HG02973 (cell line): ENCODE data around the gene BLTP3A.
"Not testable (repeated sequence)": the region's sequence is repeated elsewhere in the genome, so short reads cannot be mapped to it uniquely, and the experiment has no call there.

Source experiments
- ATAC-seq: cut with Tn5 transposase; IDR thresholded peaks from one replicate; pipeline ENCODE4 v1.9.1; 2021; ENCODE audit warnings: moderate library complexity; ENCODE audit not compliant: unreplicated experiment

BLTP3A gene

DNA sequence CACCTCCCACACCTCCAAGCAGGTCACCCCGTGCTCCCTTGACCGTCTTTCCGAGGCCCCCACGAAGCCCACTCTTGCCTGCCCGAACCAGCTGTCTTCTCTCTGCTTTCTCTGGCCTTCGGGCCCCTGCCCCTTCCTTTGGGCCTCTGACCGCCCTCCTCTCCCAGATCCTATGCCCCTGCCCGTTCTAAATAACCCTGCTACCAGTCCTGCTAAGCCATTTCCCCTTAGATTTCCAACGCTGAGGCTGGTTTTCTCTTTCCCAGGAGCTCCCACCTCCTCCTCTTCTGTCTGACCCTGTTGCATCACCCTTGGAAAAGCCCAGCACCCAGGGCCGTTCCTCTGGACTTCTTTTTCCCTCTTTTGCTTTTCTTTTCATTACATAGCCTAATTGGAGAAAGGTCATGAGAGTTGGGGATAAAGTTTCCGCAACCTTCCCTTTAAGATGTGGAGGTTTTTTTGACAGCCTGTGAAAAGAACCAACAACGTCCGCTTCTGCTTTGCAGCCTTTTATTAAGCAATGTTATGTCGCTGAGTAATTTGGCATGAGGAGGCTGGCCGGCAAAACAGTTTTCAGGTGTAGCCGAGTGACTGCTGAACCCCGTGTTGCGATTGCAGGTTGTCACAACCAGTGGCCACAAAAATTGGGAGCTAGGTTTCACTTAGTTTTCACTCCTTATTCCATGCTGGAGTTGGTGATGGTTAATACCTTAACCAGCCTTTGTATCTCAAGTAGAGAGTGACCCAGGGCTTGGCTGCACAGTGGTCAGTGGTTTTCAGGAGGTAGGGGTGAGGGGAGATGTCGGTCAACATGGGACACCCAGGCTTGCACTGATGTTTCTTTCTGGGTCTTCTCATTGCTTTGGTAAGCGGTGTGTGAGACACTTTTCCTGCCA, 970 bp downstream of the BLTP3A start:
- ATAC-seq = no peak

DNA sequence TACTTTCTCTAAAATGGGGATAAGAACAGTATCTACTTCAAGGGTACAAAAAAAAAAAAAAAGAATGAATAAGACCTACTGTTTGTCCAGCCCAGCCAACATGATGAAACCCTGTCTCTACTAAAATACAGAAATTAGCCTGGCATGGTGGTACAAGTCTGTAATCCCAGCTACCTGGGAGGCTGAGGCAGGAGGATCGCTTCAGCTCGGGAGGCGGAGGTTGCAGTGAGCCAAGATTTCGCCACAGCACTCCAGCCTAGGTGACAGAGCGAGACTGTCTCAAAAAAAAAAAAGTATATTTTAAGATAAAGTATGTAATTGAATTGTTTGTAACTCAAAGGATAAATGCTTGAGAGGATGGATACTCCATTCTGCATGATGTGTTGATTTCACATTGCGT, 2.0 kb downstream of the BLTP3A start:
- ATAC-seq = no peak

DNA sequence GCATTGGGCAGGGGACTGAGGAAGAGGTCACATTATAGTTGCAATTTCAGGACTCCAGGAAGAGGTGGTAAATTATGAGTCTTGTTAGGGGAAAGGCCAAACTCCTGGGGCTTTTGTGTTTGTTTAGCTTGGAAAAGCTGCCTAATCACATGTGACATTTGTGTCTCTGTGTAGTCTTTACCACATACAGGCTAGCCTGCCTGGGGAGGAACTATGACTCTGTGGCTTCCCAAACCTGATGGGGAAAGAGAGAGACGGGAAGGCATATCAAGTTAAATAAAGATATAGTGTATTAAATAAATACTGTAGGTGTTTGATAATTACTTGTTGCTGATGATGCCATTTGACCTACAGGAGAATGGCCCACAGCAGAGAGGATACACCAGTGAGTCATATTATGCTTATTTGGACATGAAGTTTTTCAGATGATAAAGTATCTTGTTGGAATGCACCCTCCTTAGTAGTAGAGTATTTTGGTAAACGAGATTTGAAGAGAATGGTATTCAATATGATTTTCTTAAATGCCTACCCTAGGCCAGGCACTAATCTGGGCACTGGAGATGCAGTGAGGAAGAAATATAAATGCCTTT, 4.0 kb downstream of the BLTP3A start:
- ATAC-seq = no peak

DNA sequence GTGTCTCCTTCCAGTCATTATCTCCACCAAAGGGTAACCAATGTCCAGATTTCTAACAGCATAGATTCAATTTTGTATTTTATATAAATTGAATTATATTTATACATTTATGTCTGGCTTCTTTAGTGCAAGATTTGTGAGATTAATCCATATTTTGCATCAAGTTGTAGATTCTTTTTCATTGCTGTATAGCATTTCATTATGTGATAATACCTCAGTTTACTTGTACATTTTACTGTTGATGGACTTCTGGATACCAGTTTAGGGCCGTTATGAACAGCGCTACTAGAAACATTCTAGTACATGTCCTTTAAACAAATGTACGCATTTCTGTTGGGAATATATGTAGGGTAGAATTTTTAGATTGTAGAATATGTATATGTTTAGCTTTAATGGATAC, 6.2 kb downstream of the BLTP3A start:
- ATAC-seq = no peak

DNA sequence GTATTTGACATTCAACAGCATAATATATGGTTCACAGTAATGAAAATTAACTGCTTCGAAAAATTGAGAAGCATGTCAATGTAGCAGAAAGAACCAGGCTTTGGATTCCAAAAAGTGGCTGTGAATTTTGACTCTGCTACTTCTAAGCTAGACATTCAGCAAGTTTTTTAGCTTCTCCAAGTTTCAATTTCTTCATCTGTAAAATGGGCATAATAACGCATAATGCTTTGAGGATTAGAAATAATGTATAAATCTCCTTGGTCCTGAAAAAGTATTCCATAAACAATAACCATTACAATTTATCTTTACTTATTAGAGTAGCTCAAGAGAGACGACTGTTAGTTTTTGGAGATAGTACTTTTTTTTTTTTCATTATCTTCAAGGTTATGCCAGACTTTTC, 7.7 kb downstream of the BLTP3A start:
- no peak for ATAC-seq

DNA sequence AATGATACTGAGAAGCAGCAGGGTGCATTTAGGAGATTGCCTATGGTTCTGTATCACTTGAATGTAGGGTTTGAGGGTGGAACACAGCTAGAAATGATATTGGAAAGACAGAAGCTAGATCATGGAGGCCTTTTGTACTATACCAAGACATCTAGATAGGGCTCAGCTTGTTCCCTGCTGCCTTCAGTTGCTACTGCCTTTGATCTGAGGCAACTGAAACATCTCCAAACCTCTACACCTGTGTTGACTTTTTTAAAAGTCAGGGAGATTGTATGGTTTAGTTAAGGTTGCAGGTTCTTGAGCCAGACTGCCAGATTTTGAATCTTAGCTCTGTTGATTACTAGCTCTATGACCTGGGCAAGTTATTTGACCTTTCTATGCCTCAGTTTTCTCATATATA, 12.7 kb downstream of the BLTP3A start:
- no peak for ATAC-seq

DNA sequence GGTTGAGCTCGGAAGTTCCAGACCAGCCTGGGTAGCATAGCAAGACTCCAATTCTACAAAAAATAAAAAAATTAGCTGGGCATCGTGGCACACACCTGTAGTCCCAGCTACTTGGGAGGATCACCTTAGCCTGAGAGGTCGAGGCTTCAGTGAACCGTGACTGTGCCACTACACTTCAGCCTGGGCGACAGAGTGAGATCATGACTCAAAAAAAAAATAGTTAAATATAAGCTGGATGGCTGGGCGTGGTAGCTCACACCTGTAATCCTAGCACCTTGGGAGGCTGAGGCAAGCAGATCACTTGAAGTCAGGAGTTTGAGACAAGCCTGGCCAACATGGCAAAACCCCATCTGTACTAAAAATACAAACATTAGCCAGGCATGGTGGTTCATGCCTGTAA, 13.2 kb downstream of the BLTP3A start:
- ATAC-seq = not testable (repeated sequence)

DNA sequence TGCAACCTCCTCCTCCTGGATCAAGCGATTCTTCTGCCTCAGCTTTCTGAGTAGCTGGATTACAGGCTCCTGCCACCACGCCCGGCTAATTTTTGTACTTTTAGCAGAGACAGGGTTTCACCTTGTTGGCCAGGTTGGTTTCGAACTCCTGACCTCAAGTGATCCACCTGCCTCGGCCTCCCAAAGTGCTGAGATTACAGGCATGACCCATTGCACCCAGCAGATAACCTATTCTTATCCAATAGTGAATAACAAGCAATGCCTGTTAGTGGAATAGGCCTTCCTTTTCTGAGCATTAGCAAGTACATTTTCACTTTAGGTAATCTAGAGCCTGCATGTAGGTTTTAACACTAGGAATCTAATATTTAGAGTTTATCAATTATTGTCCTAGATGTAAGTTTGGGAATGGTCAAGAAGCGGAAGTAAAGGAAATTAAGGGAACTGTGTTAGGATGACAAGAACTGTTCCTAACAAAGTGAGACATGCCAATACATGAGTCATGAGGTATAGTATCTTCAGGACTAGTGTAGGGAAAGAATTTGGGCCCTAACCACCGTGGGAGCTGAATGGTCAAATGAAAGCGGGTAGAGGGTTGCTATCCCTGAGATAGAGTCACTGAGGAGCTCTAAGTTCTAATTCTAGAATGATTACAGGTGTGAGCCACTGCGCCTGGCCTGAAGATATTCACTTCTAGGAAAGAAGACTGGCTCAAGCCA, 15.0 kb downstream of the BLTP3A start:
- no peak for ATAC-seq

DNA sequence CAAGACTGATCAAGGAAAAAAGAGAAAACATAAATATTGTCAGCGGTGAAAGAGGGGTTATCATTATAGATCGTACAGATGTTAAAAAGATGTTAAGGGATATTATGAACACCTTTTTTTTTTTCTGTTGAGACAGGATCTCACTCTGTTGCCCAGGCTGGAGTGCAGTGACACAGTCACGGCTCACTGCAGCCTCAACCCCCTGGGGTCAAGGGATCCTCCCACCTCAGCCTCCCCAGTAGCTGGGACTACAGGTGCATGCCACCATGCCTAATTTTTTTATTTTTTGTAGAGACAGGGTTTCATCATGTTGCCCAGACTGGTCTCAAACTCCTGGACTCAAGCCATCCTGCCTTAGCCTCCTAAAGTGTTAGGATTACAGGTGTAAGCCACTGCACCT, 16.6 kb downstream of the BLTP3A start:
- not testable (repeated sequence) for ATAC-seq

DNA sequence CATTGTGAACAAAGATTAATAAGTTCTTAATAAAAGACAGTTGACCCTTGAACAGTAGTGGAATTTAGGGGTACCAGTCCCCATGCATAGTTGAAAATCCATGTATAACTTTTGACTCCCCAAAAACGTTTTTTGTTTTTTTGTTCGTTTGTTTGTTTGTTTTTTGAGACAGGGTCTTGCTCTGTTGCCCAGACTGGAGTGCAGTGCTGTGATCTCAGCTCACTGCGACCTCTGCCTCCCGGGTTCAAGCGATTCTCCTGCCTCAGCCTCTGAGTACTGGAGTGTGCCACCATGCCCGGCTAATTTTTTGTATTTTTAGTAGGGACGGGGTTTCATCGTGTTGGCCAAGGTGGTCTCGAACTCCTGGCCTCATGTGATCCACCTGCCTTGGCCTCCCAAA, 17.5 kb downstream of the BLTP3A start:
- ATAC-seq = not testable (repeated sequence)

DNA sequence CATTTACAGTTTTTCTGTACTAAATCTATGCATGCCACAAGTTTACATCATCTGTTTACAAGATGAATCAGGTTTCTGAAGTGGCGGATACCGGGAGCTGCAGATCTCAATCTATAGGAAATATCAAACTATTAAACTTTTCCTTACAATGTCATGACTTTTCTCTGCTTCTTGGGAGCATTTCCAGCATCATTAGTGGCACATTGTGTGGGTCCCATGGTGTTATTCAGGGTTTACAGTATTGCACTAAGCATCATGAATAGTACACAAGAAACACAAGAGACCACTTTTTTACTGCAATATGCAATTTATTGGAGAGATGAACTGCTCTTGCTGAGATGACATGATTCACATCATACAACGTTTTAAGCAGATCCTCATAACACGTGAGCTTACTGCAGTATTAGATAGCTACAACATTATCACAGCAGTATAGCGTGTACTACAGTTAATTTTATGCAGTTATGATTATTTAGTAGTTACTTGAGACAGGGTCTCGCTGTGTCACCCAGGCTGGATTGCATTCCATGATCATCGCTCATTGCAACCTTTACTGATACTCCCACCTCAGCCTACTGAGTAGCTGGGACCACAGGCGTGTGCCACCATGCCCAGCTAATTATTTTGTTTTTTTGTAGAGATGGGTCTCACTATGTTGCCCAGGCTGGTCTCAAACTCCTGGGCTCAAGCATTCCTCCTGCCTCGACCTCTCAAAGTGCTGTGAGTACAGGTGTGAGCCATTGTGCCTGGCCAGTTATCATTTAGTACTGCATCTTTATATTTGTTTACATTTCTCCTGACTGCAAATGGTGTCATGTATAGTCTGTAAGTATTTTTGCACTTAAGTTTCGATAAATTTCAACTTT, 18.4 kb downstream of the BLTP3A start:
- no peak for ATAC-seq

DNA sequence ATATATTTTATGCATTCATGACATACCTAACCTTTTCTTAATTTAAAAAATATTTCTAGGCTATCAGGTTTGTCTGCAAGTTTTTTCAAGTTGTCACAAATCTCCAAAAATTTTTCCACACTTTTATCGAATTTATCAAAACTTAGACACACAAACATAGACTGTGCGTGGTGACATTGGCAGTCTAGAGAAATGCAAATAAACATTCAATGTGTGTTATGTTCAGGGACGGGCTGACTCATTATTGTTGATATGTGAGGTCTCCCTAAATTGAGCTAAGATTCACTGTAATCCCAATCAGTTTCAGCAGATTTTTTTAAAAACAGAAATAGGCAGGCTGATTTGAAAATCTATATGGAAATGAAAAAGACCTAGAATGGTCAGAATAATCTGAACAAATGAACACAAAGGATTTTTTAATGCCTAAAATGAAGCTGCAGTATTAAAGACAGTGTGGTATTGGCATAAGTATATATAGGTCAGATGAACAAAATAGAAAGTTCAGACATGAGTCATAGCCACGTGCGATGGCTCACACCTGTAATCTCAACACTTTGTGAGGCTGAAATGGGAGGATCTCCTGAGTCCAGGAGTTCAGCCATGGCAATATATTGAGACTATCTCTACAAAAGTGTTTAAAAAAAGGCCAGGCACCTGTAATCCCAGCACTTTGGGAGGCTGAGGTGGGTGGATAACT, 19.2 kb downstream of the BLTP3A start:
- peak; percentile 81 for ATAC-seq

DNA sequence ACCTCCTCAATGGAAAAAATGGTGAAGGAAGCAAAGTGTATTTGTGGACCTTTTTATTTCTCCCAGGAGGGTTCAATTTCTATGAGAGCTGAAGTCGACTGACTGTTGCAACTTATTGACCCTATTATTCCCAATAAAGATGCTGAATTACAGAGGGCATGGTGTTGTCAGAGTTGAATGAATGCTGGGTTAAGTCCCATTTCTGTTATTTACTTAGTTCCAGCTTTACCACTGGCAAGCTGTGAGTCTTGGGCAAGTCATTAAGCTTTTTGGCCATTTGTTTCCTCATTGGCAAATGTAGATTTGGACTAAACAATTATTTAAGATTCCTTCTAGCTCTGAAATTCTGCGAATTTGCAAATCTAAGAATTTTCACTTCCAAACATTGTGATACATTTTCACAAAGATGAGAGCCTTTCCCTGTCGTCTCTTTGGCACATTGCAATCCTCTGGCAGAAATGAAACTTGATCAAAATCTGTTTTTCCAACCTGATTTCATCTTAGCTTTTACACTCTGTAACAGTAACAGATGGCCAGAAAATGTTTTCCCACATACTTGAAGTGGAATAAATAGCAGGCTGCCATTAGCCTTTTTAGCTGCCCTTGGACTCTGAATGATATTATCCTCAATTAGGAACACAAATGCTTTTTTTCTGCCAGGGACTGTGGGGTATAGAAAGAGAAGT, 21.3 kb downstream of the BLTP3A start:
- ATAC-seq = no peak

DNA sequence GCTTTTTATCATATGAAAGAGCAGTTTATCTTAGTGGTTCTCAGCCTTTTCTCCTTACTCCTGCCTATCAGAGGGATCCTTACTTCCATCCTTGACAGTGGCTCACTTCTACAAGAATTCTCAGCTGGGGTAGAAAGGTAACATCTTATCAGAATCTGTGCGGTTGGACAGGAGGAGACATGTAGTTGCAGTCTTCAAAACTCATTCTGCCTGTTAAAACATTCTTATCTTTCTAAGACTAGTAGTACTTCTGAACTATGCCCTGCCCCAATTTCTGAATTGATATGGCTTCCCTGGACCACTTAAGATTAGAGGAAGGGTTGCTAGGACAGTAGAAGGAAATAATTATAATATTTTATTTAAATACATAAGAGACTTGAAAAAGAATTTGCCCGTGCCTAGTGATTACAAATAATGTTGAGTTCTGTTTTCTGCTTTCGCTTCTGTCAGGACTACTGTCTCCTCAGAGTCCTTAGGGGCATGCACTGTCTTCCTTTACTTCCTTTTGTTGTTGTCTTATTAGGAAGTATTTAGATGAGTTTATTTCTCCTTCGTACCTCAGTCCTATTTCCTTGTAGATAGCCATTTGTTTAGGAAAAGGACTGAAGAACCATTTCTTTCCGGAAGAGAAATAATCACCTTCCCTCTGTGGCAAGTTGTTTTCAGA, 24.9 kb downstream of the BLTP3A start:
- no peak for ATAC-seq

DNA sequence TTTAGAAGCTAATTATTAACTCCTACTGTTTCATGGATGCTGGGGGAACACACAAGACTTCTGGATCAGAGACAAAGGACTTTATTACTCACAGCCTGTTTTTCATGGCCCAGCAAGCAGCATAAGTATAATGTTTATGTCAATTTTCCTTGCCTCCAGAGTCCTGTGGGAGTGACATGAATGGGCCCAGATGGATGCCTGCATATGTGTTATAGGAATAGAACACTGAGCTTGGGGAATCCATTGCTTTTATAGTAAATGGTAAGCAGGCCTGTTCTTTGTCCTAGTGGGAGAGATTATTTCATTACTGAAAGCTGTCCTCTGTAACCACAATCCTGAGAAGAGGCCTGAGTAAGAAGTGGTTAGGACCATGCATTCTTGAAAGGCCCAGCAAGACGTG, 25.6 kb downstream of the BLTP3A start:
- ATAC-seq = no peak

DNA sequence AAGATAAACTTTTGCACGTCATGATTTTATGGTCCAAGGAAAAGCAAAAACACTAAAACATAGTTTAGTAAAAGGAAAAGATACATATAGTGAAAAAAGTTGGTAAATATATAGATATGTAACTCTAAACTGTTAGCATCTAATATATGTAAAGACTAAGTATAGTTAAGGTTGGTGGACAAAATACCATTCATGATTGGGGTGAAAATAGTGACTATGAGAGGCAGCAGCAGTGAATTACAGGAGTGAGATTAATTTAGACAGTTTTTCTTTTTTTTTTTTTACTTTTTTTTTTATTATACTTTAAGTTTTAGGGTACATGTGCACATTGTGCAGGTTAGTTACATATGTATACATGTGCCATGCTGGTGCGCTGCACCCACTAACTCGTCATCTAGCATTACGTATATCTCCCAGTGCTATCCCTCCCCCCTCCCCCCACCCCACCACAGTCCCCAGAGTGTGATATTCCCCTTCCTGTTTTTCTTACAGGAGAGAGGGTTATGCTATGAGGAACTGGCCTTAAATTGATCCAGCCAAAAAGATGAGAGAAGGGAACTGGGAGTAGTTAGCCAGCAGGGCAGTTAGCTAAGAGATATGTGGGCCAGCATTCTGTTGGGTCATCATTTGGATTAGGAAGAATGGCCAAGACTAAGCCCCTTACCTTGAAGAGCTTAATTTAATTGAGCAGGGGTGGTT, 27.1 kb downstream of the BLTP3A start:
- ATAC-seq = not testable (repeated sequence)

DNA sequence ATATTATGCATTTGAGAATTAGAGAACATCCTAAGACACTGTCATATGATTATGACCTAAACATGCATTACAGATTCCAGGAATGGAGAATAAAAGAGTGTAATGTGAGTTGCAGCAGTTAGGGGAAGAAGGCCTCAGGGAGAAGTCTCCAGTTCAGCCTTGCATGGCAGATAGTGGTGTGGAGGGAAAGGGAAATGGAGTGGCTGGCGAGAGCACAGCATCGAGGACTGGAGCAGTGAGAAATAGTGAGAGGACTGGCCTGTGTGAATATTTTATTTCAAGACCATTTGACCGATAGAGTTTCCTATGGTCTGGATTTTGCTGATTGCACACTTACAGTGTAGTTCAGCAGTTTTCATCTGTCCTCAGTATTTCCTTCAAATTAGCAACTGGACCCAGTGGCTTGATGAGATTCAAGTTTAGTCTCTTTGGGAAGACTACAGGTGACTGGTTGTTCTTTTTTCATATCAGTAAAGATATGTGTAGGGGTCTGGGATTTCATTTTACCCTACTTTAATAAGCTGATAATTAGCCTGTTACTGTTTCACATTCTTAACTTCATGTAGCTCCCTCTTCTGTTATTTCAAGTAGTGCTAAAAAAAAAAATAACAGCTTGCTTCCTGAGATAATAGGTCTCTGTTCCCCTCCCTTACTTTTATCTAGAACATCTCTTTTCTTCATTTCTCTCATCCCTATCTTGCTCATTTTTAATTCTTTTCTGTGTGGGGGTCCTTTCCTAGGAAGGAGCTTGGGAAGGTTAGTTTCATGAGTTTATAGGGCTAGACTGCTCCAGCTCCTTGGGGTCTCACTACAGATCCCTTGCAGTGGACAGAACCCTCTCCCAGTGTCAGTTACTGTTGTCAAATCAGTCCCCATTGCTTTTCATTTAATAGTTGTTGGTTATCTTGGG, 27.9 kb downstream of the BLTP3A start:
- ATAC-seq = no peak

DNA sequence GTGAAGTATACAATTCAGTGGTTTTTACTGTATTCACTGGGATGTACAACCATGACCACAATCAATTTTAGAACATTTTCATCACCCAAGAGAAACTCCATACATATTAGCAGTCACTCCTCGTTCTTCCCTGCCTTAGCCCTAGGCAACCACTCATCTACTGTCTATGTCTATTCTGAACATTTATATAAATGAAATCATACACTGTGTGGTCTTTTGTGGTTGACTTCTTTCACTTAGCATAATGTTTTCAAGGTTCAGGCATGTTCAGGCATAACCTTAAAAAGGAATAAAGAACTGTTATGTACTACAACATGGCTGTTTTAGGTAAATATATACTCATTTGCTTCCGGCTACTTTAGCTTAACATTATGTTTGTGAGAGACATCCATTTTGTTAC, 37.3 kb downstream of the BLTP3A start:
- no peak for ATAC-seq
